ENCODE data around the gene MATCAP1. TPM values are rescaled to one million over a fixed set of nuclear protein-coding genes. Genes with fewer than 3 reads are reported as not detected.

MATCAP1 gene
- total RNA-seq, 1 experiment from 2014 or later = 36.5 TPM

DNA sequence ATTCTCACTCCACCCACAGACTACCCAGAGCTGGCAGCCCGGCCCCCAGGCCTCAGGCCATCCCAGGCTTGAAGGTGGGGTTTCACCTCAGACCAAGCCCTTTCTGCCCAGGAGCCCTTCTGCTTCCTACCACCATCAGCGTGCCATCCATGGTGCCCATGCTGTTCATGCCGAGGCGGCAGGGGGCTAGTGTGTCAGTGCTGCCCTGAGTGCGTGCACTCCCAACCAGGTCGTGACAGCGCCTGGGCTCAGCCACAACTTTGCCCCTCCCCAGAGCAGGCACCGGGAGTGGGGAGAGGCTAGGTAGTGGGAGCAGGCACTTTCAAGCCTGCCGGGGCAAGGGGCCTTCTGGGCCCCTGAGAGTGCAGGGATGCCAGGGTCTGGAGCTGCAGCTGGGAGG lies 41.4 kb downstream of the MATCAP1 start:
- intact Hi-C loops (cut with micrococcal nuclease; ENCODE audit: unreplicated experiment) = no loop called here
- CTCF ChIA-PET = no interaction called here
- Mint-ChIP-seq H3K27ac (ENCODE audit: unreplicated experiment) (no peak overlapping the region), H3K27me3 (ENCODE audit: unreplicated experiment) (no peaks in the 10 kb centered on the region), H3K9me3 (ENCODE audit: low read depth, unreplicated experiment) (no peaks in the 10 kb centered on the region), H3K4me3 (ENCODE audit: low read depth, unreplicated experiment) (no peak overlapping the region), H3K4me1 (ENCODE audit: low read depth, unreplicated experiment) (no peaks in the 10 kb centered on the region), H3K36me3 (ENCODE audit: insufficient read depth, unreplicated experiment) (peaks cover 38% of the 10 kb centered on the region)
- TF ChIP-seq, protein P1, sequence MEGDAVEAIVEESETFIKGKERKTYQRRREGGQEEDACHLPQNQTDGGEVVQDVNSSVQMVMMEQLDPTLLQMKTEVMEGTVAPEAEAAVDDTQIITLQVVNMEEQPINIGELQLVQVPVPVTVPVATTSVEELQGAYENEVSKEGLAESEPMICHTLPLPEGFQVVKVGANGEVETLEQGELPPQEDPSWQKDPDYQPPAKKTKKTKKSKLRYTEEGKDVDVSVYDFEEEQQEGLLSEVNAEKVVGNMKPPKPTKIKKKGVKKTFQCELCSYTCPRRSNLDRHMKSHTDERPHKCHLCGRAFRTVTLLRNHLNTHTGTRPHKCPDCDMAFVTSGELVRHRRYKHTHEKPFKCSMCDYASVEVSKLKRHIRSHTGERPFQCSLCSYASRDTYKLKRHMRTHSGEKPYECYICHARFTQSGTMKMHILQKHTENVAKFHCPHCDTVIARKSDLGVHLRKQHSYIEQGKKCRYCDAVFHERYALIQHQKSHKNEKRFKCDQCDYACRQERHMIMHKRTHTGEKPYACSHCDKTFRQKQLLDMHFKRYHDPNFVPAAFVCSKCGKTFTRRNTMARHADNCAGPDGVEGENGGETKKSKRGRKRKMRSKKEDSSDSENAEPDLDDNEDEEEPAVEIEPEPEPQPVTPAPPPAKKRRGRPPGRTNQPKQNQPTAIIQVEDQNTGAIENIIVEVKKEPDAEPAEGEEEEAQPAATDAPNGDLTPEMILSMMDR (IDR thresholded peaks at IDR 0.05; ENCODE audit: unreplicated experiment) = no peak
- no peak for DNase-seq
- BruUV-seq (replicated peaks) = no TSS peak

DNA sequence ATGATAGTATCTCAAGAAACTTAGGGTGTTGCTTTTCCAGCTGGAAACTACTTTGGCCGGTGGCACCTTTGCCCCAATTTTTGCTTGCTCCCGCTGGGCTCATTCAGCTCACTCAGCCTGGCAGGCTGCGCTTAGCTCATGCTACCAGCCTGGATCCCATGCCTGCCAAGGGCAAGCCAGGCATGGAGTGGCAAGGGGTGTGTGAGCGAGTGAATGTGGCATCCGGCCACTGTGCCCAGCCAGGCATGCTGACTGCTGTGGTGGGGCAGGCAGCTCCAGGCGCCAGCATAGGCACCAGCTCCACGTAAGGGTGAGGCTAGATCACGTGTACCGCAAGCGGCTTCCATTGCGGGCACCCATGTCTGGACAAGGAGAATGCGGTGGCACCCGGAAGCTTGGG lies 42.4 kb downstream of the MATCAP1 start:
- Mint-ChIP-seq H3K27me3 (ENCODE audit: unreplicated experiment) (no peaks in the 10 kb centered on the region), H3K36me3 (ENCODE audit: insufficient read depth, unreplicated experiment) (peaks cover 42% of the 10 kb centered on the region), H3K9me3 (ENCODE audit: low read depth, unreplicated experiment) (no peaks in the 10 kb centered on the region), H3K27ac (ENCODE audit: unreplicated experiment) (no peak overlapping the region), H3K4me1 (ENCODE audit: low read depth, unreplicated experiment) (no peaks in the 10 kb centered on the region), H3K4me3 (ENCODE audit: low read depth, unreplicated experiment) (no peak overlapping the region)
- BruUV-seq (replicated peaks) = no TSS peak
- CTCF ChIA-PET = no interaction called here
- TF ChIP-seq, protein P1 (IDR thresholded peaks at IDR 0.05; ENCODE audit: unreplicated experiment) = no peak
- DNase-seq = no peak
- intact Hi-C loops (cut with micrococcal nuclease; ENCODE audit: unreplicated experiment) = no loop called here

DNA sequence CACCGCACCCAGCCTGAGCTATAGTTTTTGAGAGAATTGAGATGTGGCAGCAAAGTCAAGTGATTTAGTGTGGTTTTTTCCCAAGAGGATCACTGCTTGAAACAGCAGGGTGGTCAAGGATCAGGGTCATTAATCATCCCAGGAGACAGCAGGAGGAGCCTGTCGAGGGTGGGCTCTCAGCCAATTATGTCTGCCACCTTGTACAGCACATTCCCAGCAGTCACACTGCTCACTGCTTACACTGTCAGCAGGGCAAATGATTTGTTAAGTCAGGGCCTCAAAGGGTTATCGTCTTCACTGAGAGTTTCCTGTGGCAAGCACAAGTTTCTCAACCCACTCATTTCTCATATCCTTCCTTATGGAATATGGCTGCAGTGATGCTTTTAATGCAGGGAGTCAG lies 46.2 kb downstream of the MATCAP1 start:
- H3K36me3 Mint-ChIP-seq (ENCODE audit: insufficient read depth, unreplicated experiment) = peaks cover 31% of the 10 kb centered on the region
- H3K4me1 Mint-ChIP-seq (ENCODE audit: low read depth, unreplicated experiment) = no peaks in the 10 kb centered on the region
- no peaks in the 10 kb centered on the region for H3K27me3 Mint-ChIP-seq (ENCODE audit: unreplicated experiment)
- CTCF ChIA-PET = no interaction called here
- H3K4me3 Mint-ChIP-seq (ENCODE audit: low read depth, unreplicated experiment) = no peak overlapping the region
- no peak overlapping the region for H3K27ac Mint-ChIP-seq (ENCODE audit: unreplicated experiment)
- DNase-seq = no peak
- TF ChIP-seq, protein P1 (IDR thresholded peaks at IDR 0.05; ENCODE audit: unreplicated experiment) = no peak
- intact Hi-C loops (cut with micrococcal nuclease; ENCODE audit: unreplicated experiment) = no loop called here
- no TSS peak for BruUV-seq (replicated peaks)
- H3K9me3 Mint-ChIP-seq (ENCODE audit: low read depth, unreplicated experiment) = no peaks in the 10 kb centered on the region

DNA sequence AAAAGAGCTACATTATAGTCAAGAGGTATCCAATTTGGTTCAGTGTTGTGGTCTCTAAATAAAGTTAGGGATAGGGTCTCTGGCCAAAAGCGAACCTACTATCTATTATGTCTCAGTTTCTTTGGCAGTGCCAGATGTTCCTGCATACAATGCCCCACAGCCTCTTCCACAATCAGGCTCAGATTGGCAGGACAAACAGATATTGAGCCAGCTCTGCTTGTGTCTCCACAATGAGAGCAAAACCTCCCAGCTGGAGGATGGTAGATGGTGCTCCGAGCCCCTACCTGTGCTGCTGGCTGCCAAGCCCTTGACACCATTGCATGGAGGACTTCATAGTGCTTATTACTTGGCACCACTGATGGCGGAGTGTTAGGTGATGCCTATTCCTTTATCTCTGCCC lies 54.3 kb downstream of the MATCAP1 start:
- H3K27ac Mint-ChIP-seq (ENCODE audit: unreplicated experiment) = no peak overlapping the region

More for the DNA sequence above, 54.3 kb downstream of the MATCAP1 start:
- no peak for DNase-seq
- CTCF ChIA-PET = interaction anchor here (0.6 kb wide), 2 partner anchors 10 to 139 kb away, joined by 3 to 4 read pairs; no protein-coding TSS in a partner anchor
- TF ChIP-seq, protein P1 (IDR thresholded peaks at IDR 0.05; ENCODE audit: unreplicated experiment) = no peak
- no TSS peak for BruUV-seq (replicated peaks)
- Mint-ChIP-seq H3K36me3 (ENCODE audit: insufficient read depth, unreplicated experiment) (peaks cover 9% of the 10 kb centered on the region), H3K4me1 (ENCODE audit: low read depth, unreplicated experiment) (no peaks in the 10 kb centered on the region), H3K9me3 (ENCODE audit: low read depth, unreplicated experiment) (no peaks in the 10 kb centered on the region), H3K4me3 (ENCODE audit: low read depth, unreplicated experiment) (no peak overlapping the region), H3K27me3 (ENCODE audit: unreplicated experiment) (no peaks in the 10 kb centered on the region)
- intact Hi-C loops (cut with micrococcal nuclease; ENCODE audit: unreplicated experiment) = no loop called here

All from Calu3 (cell line).